ENCODE data around the gene PSMF1.
"Not testable (repeated sequence)": the region's sequence is repeated elsewhere in the genome, so short reads cannot be mapped to it uniquely, and the experiment has no call there.

Gene PSMF1

DNA sequence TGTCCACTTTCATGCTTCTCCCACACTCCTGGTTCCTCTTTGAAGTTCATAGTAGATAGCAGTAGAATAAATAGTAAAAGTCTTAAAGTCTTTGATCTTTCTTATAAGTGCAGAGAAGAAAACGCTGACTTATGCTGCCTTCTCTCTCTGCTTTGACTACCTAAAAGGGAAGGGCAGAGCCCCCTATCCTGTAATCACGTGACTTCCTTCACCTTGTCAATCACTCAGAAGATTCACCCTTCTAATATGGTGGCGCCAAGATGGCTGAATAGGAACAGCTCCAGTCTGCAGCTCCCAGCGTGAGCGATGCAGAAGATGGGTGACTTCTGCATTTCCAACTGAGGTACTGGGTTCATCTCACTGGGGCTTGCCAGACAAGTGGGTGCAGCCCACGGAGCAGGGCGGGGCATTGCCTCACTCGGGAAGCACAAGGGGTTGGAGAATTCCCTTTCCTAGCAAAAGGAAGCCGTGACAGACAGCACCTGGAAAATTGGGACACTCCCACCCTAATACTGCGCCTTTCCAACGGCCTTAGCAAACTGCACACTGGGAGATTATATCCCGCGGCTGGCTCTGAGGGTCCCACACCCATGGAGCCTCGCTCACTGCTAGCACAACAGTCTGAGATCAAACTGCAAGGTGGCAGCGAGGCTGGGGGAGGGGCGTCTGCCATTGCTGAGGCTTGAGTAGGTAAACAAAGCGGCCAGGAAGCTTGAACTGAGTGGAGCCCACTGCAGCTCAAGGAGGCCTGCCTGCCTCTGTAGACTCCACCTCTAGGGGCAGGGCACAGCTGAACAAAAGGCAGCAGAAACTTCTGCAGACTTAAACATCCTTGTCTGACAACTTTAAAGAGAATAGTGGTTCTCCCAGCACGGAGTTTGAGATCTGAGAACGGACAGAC lies 98.4 kb downstream of the PSMF1 start:
- DNase-seq: not testable (repeated sequence)

All from NCI-H2171 (cell line).